Endothelial cell of coronary artery (primary cell): ENCODE data around the gene MAPRE2. TPM values are rescaled to one million over a fixed set of nuclear protein-coding genes. Genes with fewer than 3 reads are reported as not detected.

ENCODE experiments used
- total RNA-seq: library from RNA; depleted of rRNA; stranded (reverse); fragments of >200 nt; gene quantifications from 2 replicates; pipeline ENCODE4 v1.2.3, GENCODE V29; 2014

The MAPRE2 gene
- total RNA-seq: 35.4 and 42.1 TPM in 2 replicates

DNA sequence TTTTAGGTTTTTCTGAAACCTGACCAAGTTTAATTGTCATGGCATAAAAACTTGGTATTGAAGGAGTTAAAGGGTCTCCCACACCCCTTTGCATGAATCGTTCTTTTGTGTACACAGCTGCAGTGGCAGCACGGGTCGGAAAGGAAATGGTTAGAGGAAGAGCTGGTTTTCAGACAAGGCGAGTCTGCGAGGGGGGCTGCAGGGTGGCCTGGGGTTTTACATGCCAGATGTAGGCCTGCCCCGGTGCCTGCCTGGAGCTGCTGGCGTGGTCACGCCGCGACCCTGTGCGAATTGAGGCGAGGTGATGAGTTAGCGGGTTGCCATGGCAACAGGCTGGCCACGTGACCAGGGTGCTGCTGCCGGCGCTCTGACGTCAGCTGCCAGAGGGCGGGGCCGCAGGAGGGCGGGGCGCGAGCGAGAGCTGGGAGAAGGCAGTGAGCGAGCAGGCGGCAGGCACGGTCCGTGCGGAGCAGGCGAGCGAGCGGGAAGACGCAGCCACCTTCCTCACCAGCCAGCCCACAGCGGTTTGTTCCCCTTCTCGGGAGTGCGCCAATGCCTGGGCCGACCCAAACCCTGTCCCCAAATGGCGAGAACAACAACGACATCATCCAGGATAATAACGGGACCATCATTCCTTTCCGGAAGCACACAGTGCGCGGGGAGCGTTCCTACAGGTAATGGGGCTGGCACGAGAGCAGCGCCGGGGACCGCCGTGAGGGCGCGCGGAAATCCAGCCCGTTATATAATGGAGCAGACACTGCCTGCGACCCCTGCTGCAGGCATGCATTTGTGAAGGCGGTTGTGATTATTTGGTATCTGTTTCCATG lies at the start of gene MAPRE2:
Gene MAPRE2, plus strand, starts transcription at position 426 of the 827 bp plus-strand sequence. Its CDS starts 127 bp downstream, at position 553.

Other genes starting within 250 kb of the MAPRE2 start
- 3.3 and 7.9 TPM in 2 replicates for gene ZNF397, start 199.6 kb downstream of the MAPRE2 start, total RNA-seq
- gene ZSCAN30, start 248.8 kb downstream of the MAPRE2 start, total RNA-seq: 9.6 and 14.2 TPM in 2 replicates